Epithelial cell of esophagus (primary cell): ENCODE measurements around the gene PIK3CB.
"Not testable (repeated sequence)": the region's sequence is repeated elsewhere in the genome, so short reads cannot be mapped to it uniquely, and the experiment has no call there.

Experiments
- DNase-seq: peaks from one replicate; pipeline ENCODE4 v3.0.0; 2010; ENCODE audit warnings: low read depth
- H3K4me3 ChIP-seq: 2 replicates; pipeline ENCODE4 v1.5.1; 2011; ENCODE audit warnings: mild to moderate bottlenecking, low read length, control low read depth
- TF ChIP-seq, protein P1 (sequence below): IDR thresholded peaks from 2 replicates; pipeline ENCODE4 v1.5.1; 2011; ENCODE audit warnings: low read depth, mild to moderate bottlenecking, low read length, control low read depth, inconsistent platforms; ENCODE audit not compliant: insufficient read depth; ENCODE audit errors: missing control alignments

PIK3CB gene

GRCh38 chr3:138740072-138740471, 94.7 kb downstream of the PIK3CB start:
- TF ChIP-seq, protein P1, sequence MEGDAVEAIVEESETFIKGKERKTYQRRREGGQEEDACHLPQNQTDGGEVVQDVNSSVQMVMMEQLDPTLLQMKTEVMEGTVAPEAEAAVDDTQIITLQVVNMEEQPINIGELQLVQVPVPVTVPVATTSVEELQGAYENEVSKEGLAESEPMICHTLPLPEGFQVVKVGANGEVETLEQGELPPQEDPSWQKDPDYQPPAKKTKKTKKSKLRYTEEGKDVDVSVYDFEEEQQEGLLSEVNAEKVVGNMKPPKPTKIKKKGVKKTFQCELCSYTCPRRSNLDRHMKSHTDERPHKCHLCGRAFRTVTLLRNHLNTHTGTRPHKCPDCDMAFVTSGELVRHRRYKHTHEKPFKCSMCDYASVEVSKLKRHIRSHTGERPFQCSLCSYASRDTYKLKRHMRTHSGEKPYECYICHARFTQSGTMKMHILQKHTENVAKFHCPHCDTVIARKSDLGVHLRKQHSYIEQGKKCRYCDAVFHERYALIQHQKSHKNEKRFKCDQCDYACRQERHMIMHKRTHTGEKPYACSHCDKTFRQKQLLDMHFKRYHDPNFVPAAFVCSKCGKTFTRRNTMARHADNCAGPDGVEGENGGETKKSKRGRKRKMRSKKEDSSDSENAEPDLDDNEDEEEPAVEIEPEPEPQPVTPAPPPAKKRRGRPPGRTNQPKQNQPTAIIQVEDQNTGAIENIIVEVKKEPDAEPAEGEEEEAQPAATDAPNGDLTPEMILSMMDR: no peak
- no peak for DNase-seq

GRCh38 chr3:138732456-138732855, 102.3 kb downstream of the PIK3CB start:
- DNase-seq: no peak
- H3K4me3 ChIP-seq: no peak overlapping the region
- TF ChIP-seq, protein P1: no peak

More at GRCh38 chr3:138740072-138740471, 94.7 kb downstream of the PIK3CB start:
- H3K4me3 ChIP-seq: no peak overlapping the region

- no peak overlapping the region for H3K4me3 ChIP-seq
- DNase-seq: peak; percentile 13
- TF ChIP-seq, protein P1: no peak
Measured at GRCh38 chr3:138726946-138727730, 107.6 kb downstream of the PIK3CB start.

DNA sequence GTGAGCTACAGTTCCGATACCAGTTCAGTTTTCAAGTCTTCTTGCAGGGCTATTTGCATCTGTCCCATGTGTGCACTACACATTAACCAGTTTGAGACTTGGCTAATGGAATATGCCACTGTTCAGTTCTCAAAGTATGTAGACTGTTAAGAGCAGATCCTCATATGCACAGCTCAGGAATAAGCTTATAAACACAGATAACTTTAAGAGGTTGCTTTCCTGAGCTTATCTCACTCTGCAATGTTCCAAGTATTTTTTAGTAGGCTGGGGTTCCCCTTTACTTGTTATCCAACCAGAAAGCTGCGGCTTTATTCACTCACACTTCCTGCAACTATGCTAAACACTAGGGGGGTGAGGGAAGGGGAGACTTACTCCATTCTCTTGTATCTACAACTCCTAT, 108.7 kb downstream of the PIK3CB start:
- DNase-seq, H3K4me3 ChIP-seq: not testable (repeated sequence)

DNA sequence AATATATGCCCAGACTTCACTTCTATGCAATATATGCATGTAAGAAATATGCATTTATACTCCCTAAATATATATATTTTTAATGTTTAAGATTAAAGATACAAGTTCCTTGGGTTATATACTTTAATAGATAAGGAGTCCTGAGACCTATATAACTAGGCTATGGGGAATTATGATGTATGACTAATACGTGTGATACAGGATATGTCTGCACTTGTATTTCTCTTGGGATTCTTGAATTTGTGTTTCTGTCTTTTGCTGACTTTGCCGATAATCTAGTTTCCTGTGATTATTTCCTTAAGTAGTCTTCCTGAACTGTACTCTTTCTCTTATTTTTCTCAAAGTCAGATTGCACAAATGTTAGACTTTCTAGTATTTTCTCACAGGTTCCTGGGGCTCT, 109.6 kb downstream of the PIK3CB start:
- no peak overlapping the region for H3K4me3 ChIP-seq
- TF ChIP-seq, protein P1: no peak
- DNase-seq: peak; percentile 55

DNA sequence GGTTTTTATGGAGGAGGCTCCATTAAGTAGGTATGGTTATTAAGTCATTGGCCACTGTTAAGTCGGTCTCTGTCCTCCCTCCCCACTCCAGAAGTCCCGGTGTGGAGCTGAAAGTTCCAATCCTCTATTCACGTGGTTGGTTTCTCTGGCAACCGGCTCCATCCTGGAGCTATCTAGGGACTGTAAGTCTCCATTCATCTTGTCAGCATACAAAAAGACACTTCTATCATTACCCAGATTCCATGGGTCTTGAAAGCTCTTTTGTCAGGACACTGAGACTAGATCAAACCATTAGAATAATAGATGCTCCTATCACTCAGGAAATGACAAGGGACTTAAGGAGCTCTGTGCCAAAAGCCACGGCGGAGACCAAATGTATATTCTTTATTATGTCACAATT, 110.3 kb downstream of the PIK3CB start:
- TF ChIP-seq, protein P1: no peak
- H3K4me3 ChIP-seq: no peak overlapping the region
- no peak for DNase-seq

DNA sequence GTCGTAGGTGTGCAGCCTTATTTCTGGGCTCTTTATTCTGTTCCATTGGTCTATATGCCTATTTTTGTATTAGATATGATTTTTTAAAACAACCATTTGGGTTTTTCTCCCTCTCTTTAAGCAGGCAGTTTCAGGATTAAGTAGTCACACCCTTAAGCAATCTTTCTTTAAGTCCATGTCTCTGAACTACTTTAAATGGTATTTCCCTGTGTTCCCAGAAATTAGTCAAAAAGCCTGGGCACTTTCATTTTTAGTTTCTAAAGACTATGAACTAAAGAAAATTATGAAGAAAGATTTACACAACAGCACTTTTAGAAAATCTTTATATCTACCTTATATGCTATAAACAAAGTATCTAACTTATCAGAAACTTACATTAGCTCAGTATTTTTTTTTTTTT, 115.9 kb downstream of the PIK3CB start:
- H3K4me3 ChIP-seq: no peak overlapping the region
- TF ChIP-seq, protein P1: no peak
- no peak for DNase-seq
